GM21390 (cell line): ENCODE results near the gene KCNH1.

Source experiments
- ATAC-seq: cut with Tn5 transposase; IDR thresholded peaks from one replicate; pipeline ENCODE4 v1.9.1; 2021; ENCODE audit not compliant: unreplicated experiment

KCNH1 gene

GRCh38 chr1:210654176-210654981 lies 479.6 kb downstream of the KCNH1 start:
- no peak for ATAC-seq

- no peak for ATAC-seq
Observed at GRCh38 chr1:210653771-210654170, 480.2 kb downstream of the KCNH1 start.

DNA sequence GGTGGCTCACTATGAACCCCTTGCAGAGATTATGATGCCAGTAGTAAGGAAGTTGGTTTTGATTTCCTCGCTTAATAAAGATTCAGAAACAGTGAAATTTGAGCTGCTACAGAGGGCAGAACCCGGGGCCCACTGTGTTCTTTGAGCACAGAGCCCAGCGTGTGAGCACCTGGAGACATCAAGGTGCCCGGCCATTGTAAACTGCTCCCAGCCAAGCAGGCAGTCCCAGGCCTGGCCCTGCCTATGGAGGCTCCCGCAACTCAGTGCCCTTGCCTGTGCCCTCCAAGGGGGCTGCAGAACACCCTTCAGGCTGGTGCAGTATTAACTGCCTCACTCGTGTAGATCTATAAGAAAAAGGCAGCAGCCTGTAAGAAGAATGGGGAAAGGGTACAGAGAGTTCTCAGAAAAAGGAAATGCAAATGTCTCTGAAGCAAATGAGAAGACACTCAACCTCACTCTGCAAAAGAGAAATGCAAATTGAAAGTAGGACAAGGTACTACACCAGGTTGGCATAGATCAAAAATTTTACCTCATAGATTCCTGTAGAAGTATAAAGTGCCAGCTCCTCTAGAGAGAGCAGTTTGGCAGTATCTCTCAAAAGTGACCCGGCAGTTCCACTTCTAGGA lies 481.5 kb downstream of the KCNH1 start:
- no peak for ATAC-seq

DNA sequence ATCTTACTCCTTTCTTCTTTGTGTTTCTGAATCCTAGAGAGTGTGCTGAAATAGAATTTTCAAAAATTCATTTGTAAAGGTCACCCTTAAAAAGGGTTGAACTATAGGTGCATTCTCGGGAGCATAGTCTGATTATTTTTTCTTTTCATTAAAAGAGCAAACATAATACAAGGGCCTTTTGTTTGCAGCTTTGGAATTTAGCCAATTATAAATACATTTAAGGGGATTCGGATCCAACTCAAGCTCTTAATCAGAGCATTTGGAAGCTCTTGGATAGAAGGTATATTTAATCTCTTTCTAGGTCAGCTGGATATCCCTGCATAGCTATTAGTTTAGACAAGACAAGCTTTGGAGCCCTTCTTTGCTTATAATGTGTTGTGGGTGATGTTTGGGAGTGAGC lies 483.5 kb downstream of the KCNH1 start:
- ATAC-seq: no peak

- ATAC-seq: no peak
Observed at GRCh38 chr1:210648588-210649269, 485.2 kb downstream of the KCNH1 start.

DNA sequence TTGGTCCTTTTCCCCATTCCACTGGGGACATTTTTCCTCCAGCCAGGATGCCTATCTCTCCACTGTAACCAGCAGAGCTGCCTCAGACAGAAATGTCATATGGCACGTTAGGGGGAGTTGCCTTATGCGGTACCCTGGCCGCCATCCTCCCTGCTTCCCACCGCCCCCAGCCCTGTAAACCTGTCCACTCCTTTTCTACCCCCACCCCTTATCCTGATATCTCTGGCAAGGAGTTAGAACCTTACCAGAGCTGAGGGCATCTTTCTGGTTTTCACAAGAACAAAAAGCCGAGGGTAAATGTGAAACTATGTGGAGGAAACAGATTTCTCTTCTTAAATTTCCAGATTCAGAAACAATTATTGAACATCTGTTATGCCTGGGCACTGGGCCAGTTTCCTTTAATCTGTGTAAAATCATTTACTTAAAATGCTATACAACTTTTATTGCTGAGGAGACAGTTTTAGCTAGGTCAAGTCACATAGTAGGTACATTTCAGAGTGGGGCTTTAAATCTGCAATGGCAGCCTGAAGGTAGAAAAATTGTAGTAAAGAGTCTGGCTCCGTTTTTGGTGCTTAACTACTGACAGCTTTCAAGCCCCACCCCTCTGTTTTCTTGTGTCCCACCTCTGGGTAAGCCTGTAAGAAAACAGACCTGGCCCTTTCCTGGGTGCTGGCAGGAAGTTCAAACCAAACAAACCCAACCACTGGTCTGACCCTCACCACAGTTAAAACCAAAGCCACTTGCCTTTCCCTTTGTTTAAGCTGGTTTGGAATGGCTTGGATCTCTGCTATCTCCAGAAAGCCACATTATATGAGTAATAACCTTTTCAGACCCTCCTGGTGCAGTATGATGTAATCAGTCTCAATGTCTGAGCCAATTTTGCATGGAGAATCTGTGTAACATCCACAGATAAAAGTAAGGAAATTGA lies 486.3 kb downstream of the KCNH1 start:
- no peak for ATAC-seq

DNA sequence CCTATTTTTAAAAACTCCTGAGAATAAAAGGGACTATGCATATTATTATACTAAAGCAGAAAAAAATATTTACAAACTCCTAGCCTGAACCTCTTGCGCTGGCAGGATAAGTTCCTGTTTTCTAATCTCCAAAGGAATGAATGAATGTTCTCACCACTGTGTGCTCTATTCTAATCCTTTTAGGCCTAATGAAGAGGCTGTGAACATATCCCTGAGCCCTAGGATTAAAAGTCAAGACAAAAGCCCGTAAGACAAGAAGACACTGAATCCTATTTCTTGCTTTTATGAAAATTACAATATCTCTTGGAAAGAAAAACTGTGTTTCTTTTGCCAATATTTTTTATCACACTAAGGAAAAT lies 487.7 kb downstream of the KCNH1 start:
- no peak for ATAC-seq

DNA sequence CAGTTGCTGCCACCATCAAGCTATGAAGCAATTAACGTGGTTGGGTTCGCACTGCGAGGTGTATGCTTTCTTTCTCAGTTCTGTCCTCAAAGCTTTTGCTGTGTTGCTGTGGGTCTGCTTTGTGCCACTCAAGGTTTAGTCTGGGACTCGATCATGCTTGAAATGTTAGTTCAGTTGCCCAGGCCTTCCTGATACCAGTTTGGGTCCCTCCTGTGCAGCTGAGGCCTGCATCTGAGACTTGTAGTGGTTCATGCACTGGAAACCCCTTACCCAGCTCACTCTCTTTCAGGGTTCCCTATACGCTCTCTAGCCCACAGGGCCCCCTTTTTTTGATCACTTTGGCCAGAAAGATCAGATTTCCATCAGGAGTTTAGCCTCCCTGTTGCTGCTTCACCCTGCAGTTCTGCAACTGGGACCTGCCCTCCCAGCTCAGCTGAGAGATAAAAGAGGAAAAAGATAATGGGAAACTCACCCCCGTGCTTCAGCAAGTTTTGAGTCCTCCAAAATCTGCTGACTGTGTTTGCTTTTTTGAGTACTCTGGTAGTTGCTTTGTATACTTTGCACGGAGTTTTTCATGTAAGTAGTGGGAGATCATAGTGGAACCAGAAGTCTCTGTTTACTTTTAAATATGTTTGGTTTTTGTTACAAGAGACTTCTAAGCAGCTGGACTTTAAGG lies 488.2 kb downstream of the KCNH1 start:
- no peak for ATAC-seq

DNA sequence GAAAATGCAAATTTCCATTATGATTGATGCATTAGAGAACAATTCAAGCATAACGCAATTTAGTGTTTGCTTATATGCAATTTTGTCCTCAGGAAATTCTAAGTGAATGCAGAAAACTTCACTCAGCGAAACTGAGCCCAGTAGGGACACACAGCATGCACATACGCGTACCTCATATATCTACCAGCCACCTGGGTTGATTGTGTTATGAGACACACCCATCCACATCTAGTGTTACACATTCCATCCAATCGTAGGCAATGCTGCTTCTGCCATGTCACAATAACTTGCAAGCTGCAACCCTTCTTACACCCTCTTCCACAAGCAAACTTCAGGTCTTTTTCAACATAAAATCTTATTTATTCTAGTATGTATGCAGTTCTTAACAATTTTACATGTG lies 492.4 kb downstream of the KCNH1 start:
- ATAC-seq: no peak

DNA sequence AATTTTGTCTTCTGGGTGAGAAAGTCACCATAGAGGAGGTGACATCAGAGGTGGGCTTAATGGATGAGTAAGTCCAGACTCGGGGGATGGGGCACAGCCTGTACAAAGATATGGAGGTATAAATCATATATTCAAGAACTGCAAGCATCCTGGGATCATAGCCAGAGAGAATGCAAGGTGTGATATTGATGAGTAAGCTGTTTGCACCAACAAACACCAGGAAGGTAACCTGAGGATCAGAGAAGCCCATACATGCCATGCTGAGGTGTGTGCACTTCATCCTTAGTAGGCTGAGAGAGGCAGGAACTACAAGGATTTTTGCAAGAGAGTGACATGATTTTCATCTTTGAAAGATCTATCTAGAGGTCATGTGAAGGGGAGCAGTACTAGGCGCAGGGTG lies 498.8 kb downstream of the KCNH1 start:
- ATAC-seq: no peak

DNA sequence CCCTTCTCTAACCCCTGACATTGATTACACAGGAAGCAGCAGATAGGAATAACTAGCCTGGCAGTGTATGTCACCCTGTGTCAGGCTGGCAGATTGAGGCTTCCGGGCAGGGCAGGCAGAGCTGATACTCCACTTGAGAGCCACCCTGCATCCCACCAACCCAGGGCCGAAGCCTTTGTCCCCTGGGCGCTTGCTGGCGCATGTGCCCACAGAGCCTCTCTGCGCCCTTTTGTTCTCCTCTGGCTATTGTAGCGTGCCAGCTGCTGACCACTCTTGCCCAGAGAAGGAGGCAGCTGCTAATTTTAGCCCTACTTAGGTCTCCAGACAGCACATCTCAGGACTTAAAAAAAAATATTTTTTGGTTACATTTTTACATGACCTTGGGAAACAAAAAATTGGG lies 500.3 kb downstream of the KCNH1 start:
- ATAC-seq: no peak

GRCh38 chr1:210633140-210633539 lies 500.8 kb downstream of the KCNH1 start:
- ATAC-seq: no peak

DNA sequence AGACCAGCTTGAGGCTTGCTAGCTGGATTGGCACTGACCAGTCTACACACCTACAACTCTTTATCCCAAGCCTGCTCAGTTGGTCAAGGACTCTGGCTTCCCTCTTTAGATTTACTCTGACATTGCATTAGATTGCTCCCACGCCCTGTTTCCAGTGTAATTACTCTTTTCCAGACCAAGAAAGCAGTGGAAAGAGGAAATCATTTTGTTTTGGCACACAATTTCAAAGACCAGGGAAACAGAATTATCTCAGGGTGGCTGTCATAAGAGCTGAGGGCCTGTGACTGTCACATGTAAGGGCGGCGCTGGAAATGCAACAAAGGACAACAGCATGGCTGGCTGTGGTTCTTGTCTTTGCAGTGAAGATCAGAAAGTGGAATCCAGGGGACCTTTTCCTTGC lies 502.5 kb downstream of the KCNH1 start:
- no peak for ATAC-seq

DNA sequence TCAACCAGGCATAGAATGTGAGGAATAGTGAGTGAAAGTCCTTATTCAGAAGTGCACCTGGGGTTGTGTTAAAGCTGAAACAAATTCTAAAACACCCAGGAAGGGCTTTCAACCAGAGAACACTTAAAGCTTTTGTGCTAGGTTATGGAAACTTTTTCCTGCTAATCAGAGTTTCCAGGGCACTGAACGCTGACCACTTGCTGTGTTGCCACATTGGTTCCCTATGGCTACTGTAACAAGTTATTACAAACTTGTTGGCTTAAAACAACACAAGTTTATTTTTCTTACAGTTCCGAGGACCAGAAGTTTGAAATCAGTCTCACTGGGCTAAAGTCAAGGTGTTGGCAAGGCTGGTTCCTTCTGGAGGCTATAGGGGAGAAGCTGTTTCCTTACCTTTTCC lies 504.7 kb downstream of the KCNH1 start:
- no peak for ATAC-seq

DNA sequence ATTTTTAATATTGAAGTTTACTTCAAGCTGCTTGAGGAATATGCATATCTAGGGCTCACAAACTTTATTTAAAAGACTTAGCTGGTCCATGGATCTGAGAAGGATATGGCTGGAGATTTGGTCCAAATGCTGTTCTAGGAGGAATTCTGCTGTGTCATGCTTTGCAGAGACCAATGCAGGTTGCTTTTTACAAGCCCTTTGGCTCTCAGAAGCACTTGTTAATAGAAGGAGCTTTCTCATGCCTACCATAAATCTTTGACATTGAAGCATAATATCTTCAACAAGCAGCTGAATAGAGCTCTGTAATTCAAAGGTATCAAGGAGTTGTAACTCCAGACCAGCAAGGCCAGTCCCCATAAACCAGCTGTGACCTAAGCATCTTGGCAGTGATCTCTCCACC lies 506.2 kb downstream of the KCNH1 start:
- no peak for ATAC-seq
